H1 (cell line): ENCODE measurements around the gene CFP. TPM values are rescaled to one million over a fixed set of nuclear protein-coding genes. Genes with fewer than 3 reads are reported as not detected.

Experiments
- CTCF ChIA-PET: fragments of 300-600 bp; sonication (Branson Sonifier 250); formaldehyde crosslinking; loops from one replicate; lab custom pipeline; 2021; ENCODE audit not compliant: partially characterized antibody; lab: Charles Lee
- POLR2A ChIA-PET: fragments of 300-600 bp; sonication (Branson Sonifier 250); formaldehyde crosslinking; loops from one replicate; lab custom pipeline; 2021; ENCODE audit warnings: inconsistent platforms; ENCODE audit not compliant: partially characterized antibody; lab: Charles Lee
- DNase-seq, 2 experiments: peaks; one replicate each; pipeline versions ENCODE4 v3.0.0 to v3.0.0-alpha.2; 2010 to 2022; ENCODE audit warnings: low spot score in 2 of 2, low read depth in 1 of 2, mixed read lengths in 1 of 2
- FAIRE-seq: peaks from 2 replicates; lab custom pipeline; 2011; peaks lifted over from hg19 to GRCh38; lab: Jason Lieb, UNC
- H2AFZ ChIP-seq: 2 replicates; pipeline ENCODE4 v1.8.1; 2012; ENCODE audit warnings: low read length, inconsistent platforms
- H2AK5ac ChIP-seq: 2 replicates; pipeline ENCODE4 v1.6.1; 2013; ENCODE audit warnings: low read depth, low read length
- H2BK120ac ChIP-seq: replicated peaks from 2 replicates; pipeline ENCODE3; 2013; ENCODE audit warnings: low read depth, low read length, inconsistent platforms
- H2BK12ac ChIP-seq: 2 replicates; pipeline ENCODE4 v1.6.1; 2013; ENCODE audit warnings: low read depth, low read length
- H2BK15ac ChIP-seq: 2 replicates; pipeline ENCODE4 v1.6.1; 2013; ENCODE audit warnings: low read length
- H2BK20ac ChIP-seq: 2 replicates; pipeline ENCODE4 v1.6.1; 2013; ENCODE audit warnings: low read length
- H2BK5ac ChIP-seq: 2 replicates; pipeline ENCODE4 v1.6.1; 2013; ENCODE audit warnings: low read depth, low read length
- H3K14ac ChIP-seq: 2 replicates; pipeline ENCODE4 v1.6.1; 2013; ENCODE audit warnings: inconsistent platforms; ENCODE audit not compliant: insufficient read length
- H3K18ac ChIP-seq: 2 replicates; pipeline ENCODE4 v1.6.1; 2013; ENCODE audit warnings: low read length; ENCODE audit errors: extremely low read depth
- H3K23ac ChIP-seq: 2 replicates; pipeline ENCODE4 v1.6.1; 2013; ENCODE audit warnings: inconsistent platforms; ENCODE audit not compliant: insufficient read length
- H3K23me2 ChIP-seq: 2 replicates; pipeline ENCODE4 v1.6.1; 2013; ENCODE audit warnings: low read depth, low read length
- H3K27ac ChIP-seq: 2 replicates; pipeline ENCODE4 v1.6.1; 2011; ENCODE audit warnings: low read depth, low read length, inconsistent platforms
- H3K27me3 ChIP-seq, 4 experiments: replicated peaks in 1 of 4; 1 replicate in 1 of 4; 2 replicates in 3 of 4; pipeline versions ENCODE4 v1.6.1 to v1.8.1; 2011 to 2013; ENCODE audit warnings: low read length in 3 of 4, mild to moderate bottlenecking in 3 of 4, inconsistent platforms in 2 of 4, mixed read lengths in 2 of 4, moderate library complexity in 1 of 4; ENCODE audit not compliant: control insufficient read depth in 3 of 4, insufficient read depth in 3 of 4; ENCODE audit errors: extremely low read depth in 1 of 4
- H3K36me3 ChIP-seq, 4 experiments: 2 replicates each; pipeline versions ENCODE4 v1.6.1 to v1.8.1; 2011 to 2013; ENCODE audit warnings: mild to moderate bottlenecking in 4 of 4, low read length in 3 of 4, moderate library complexity in 2 of 4, control low read depth in 1 of 4, inconsistent platforms in 1 of 4; ENCODE audit not compliant: insufficient read depth in 4 of 4, control insufficient read depth in 2 of 4
- H3K4ac ChIP-seq: replicated peaks from 2 replicates; pipeline ENCODE3; 2013; ENCODE audit warnings: low read length, low read depth, mixed read lengths, inconsistent platforms; ENCODE audit not compliant: insufficient read length
- H3K4me1 ChIP-seq, 4 experiments: replicated peaks in 1 of 4; 1 replicate in 1 of 4; 2 replicates in 3 of 4; pipeline versions ENCODE4 v1.6.1 to v1.8.1; 2011 to 2013; ENCODE audit warnings: low read length in 3 of 4, inconsistent platforms in 2 of 4, mixed read lengths in 1 of 4; ENCODE audit not compliant: insufficient read depth in 4 of 4, control insufficient read depth in 3 of 4
- H3K4me2 ChIP-seq, 2 experiments: 2 replicates each; pipeline versions ENCODE4 v1.6.1 to v1.8.1; 2011 to 2013; ENCODE audit warnings: low read depth in 2 of 2, low read length in 2 of 2, control low read depth in 1 of 2, inconsistent platforms in 1 of 2, mild to moderate bottlenecking in 1 of 2; ENCODE audit not compliant: insufficient read depth in 1 of 2
- H3K4me3 ChIP-seq, 4 experiments: fragments of 200-600, 300-600 bp in 1 of 4; sonication (generic), shearing (Covaris generic), sonication (Bioruptor Twin) in 1 of 4; 2 replicates each; pipeline versions ENCODE4 v1.5.1 to v1.8.1; 2011 to 2016; ENCODE audit warnings: low read length in 4 of 4, low read depth in 3 of 4, control low read depth in 2 of 4, inconsistent platforms in 2 of 4, mild to moderate bottlenecking in 2 of 4, mixed read lengths in 1 of 4, moderate library complexity in 1 of 4; ENCODE audit not compliant: insufficient read depth in 2 of 4; ENCODE audit errors: extremely low read depth in 1 of 4
- H3K56ac ChIP-seq: replicated peaks from 2 replicates; pipeline ENCODE3; 2013; ENCODE audit warnings: low read depth, mild to moderate bottlenecking, mixed read lengths, low read length, inconsistent platforms; ENCODE audit not compliant: insufficient read length
- H3K79me1 ChIP-seq: 2 replicates; pipeline ENCODE4 v1.6.1; 2013; ENCODE audit warnings: low read depth, low read length, control low read depth
- H3K79me2 ChIP-seq, 2 experiments: 2 replicates each; pipeline versions ENCODE4 v1.6.1 to v1.8.1; 2012 to 2013; ENCODE audit warnings: low read length in 2 of 2, mild to moderate bottlenecking in 2 of 2, inconsistent platforms in 1 of 2; ENCODE audit not compliant: insufficient read depth in 2 of 2, control insufficient read depth in 1 of 2
- H3K9ac ChIP-seq, 4 experiments: replicated peaks in 1 of 4; 1 replicate in 1 of 4; 2 replicates in 3 of 4; pipeline versions ENCODE4 v1.6.1 to v1.8.1; 2011 to 2013; ENCODE audit warnings: low read depth in 3 of 4, low read length in 3 of 4, control low read depth in 2 of 4, mild to moderate bottlenecking in 2 of 4, moderate library complexity in 2 of 4, inconsistent platforms in 1 of 4; ENCODE audit errors: extremely low read depth in 1 of 4
- H3K9me3 ChIP-seq, 2 experiments: 2 replicates each; pipeline versions ENCODE4 v1.6.1 to v1.8.1; 2012 to 2013; ENCODE audit warnings: mild to moderate bottlenecking in 2 of 2, moderate library complexity in 2 of 2, control low read depth in 1 of 2, inconsistent platforms in 1 of 2, low read depth in 1 of 2, low read length in 1 of 2, mixed read lengths in 1 of 2; ENCODE audit not compliant: insufficient read depth in 2 of 2
- H4K20me1 ChIP-seq, 2 experiments: replicated peaks in 1 of 2; 2 replicates each; pipeline versions ENCODE3 to v1.8.1; 2011 to 2013; ENCODE audit warnings: inconsistent platforms in 2 of 2, low read length in 2 of 2, mild to moderate bottlenecking in 1 of 2; ENCODE audit not compliant: insufficient read depth in 2 of 2, control insufficient read depth in 1 of 2
- H4K5ac ChIP-seq: 2 replicates; pipeline ENCODE4 v1.6.1; 2013; ENCODE audit warnings: low read length, low read depth, mixed read lengths, inconsistent platforms; ENCODE audit not compliant: insufficient read length
- H4K8ac ChIP-seq: 2 replicates; pipeline ENCODE4 v1.8.0; 2013; ENCODE audit warnings: mild to moderate bottlenecking, moderate library complexity, low read length, inconsistent platforms; ENCODE audit not compliant: insufficient read depth; ENCODE audit errors: extremely low read depth
- H4K91ac ChIP-seq: replicated peaks from 2 replicates; pipeline ENCODE3; 2013; ENCODE audit warnings: low read length, mixed read lengths, inconsistent platforms; ENCODE audit not compliant: insufficient read length
- BRCA1 ChIP-seq: IDR thresholded peaks from 2 replicates; pipeline ENCODE4 v1.6.1; 2012; ENCODE audit warnings: low read depth, low read length, improper control_type of control experiment
- NRF1 ChIP-seq: IDR thresholded peaks from 2 replicates; pipeline ENCODE4 v1.6.1; 2011; ENCODE audit warnings: mild to moderate bottlenecking, low read depth, low read length, improper control_type of control experiment
- WGBS, 2 experiments: shearing (Covaris generic) in 1 of 2; methylation state at CpG; one replicate each; pipeline versions ENCODE4 v1.1.6 to v1.1.7; 2013 to 2015; ENCODE audit warnings: low lambda C conversion rate in 2 of 2, mixed read lengths in 2 of 2, inconsistent platforms in 1 of 2, low coverage in 1 of 2, missing lambda C conversion rate in 1 of 2; ENCODE audit not compliant: insufficient replicate concordance in 2 of 2, insufficient coverage in 1 of 2, insufficient read length in 1 of 2; ENCODE audit errors: extremely low coverage in 1 of 2, missing lambda C conversion rate in 1 of 2; 5-methylcytosine and 5-hydroxymethylcytosine counted together
- polyA plus RNA-seq, 7 experiments: library from polyadenylated mRNA; depleted of rRNA in 3 of 7; stranded (reverse) in 5 of 7; unstranded in 2 of 7; fragments of >200 nt in 5 of 7; fragments of 200-250 nt in 2 of 7; gene quantifications; 1 replicate in 5 of 7; 2 replicates in 1 of 7; 4 replicates in 1 of 7; pipeline versions ENCODE4 v1.2.1 to v1.2.3, GENCODE V29; 2011 to 2013; ENCODE audit warnings: missing spikeins in 2 of 7, mixed read lengths in 2 of 7
- total RNA-seq: library from RNA; stranded (reverse); fragmentation: NEBNext Ultra II Directional; extraction: Animal tissue kit (Norgen Biotek cat#: 25700); gene quantifications from 2 replicates; pipeline ENCODE4 v1.2.1, GENCODE V29; 2021

The CFP gene
- total and polyA plus RNA-seq, 2 of the 8 experiments (the other 6 are each of a cell fraction or from before 2014, with no cell fraction given), result 0.76 to 2.2 TPM

DNA sequence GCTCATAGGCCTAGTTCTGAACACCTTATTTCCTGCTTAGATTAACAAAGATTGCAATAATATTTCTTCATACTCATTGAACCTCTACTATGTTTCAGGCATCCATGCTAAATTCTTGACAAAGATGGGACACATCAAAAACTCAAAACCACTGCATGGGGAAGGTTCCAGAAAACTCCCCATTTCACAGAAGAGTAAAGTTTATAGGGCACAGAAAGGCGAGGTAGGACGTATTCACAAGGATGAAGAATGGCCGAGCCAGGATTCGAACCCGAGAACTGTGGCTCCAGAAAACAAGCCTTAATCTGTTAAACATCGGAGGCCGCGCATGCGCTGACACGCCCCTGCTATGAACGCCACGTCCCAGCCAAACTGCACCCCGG, 28.6 kb upstream of the CFP start:
- Histone ChIP-seq H3K9ac (peak overlapping the region; percentile 59 to 97 (median 87)), H3K4me3 (peak overlapping the region; percentile 38 to 96 (median 82)), H2BK120ac (no peak overlapping the region), H3K4me2 (peak overlapping the region; percentile 55 to 65), H3K23ac (no peak overlapping the region), H2BK5ac (no peak overlapping the region), H2BK12ac (no peak overlapping the region; the same call in 1 of the 2 replicates), H3K23me2 (no peaks in the 10 kb centered on the region), H4K91ac (no peak overlapping the region), H2BK15ac (no peak overlapping the region), H4K20me1 (no peaks in the 10 kb centered on the region), H3K14ac (no peak overlapping the region), H3K79me2 (no peaks in the 10 kb centered on the region), H3K56ac (no peak overlapping the region), H3K36me3 (peaks cover 0 to 16% (median 10%) of the 10 kb centered on the region in 4 experiments; a peak in 5 of 8 replicates), H3K27me3 (peaks cover 0 to 4% (median 1%) of the 10 kb centered on the region in 4 experiments; a peak in 3 of 7 replicates), H3K18ac (no peak overlapping the region; the same call in 1 of the 2 replicates), H3K79me1 (no peaks in the 10 kb centered on the region), H2BK20ac (no peak overlapping the region), H4K5ac (no peak overlapping the region), H2AFZ (no peak overlapping the region), H3K27ac (no peak overlapping the region), H3K4me1 (no peaks in the 10 kb centered on the region), H4K8ac (no peak overlapping the region), H3K4ac (no peak overlapping the region), H3K9me3 (no peaks in the 10 kb centered on the region), H2AK5ac (no peak overlapping the region)
- no peak for DNase-seq
- ChIA-PET POLR2A (no interaction called here), CTCF (no interaction called here)
- 9% methylated on average over 13 of the region's 13 CpGs; no CpG with 5 or more reads in 1 of the 2 experiments for WGBS, 2 experiments
- peak; percentile 19 for FAIRE-seq
- TF ChIP-seq NRF1 (peak; percentile 41), BRCA1 (no peak)
